ENCODE data around the gene ADAM19.

The ADAM19 gene

GRCh38 chr5:157594257-157594656 is 18.7 kb upstream of the ADAM19 start:
- TF ChIP-seq CTCF (IDR thresholded peaks at IDR 0.05) = no peak
- no peak overlapping the region for H3K27ac ChIP-seq
- no peaks in the 10 kb centered on the region for H3K9me3 ChIP-seq
- no peaks in the 10 kb centered on the region for H3K36me3 ChIP-seq
- peaks cover 5 to 7% of the 10 kb centered on the region in 2 experiments for H3K4me1 ChIP-seq (ENCODE audit: control insufficient read depth in 1 of 2, insufficient read depth in 1 of 2, low read depth in 1 of 2, low read length in 1 of 2)
- H3K4me3 ChIP-seq (ENCODE audit: low read depth in 1 of 2, low read length in 1 of 2) = no peak overlapping the region
- no peaks in the 10 kb centered on the region for H3K27me3 ChIP-seq

- peaks cover 5 to 7% of the 10 kb centered on the region in 2 experiments for H3K4me1 ChIP-seq (ENCODE audit: control insufficient read depth in 1 of 2, insufficient read depth in 1 of 2, low read depth in 1 of 2, low read length in 1 of 2)
- no peaks in the 10 kb centered on the region for H3K36me3 ChIP-seq
- H3K4me3 ChIP-seq (ENCODE audit: low read depth in 1 of 2, low read length in 1 of 2) = no peak overlapping the region
- H3K9me3 ChIP-seq = no peaks in the 10 kb centered on the region
- no peak for TF ChIP-seq CTCF (IDR thresholded peaks at IDR 0.05)
- no peak overlapping the region for H3K27ac ChIP-seq
- no peaks in the 10 kb centered on the region for H3K27me3 ChIP-seq
Observed at GRCh38 chr5:157593052-157593757, 17.6 kb upstream of the ADAM19 start.

DNA sequence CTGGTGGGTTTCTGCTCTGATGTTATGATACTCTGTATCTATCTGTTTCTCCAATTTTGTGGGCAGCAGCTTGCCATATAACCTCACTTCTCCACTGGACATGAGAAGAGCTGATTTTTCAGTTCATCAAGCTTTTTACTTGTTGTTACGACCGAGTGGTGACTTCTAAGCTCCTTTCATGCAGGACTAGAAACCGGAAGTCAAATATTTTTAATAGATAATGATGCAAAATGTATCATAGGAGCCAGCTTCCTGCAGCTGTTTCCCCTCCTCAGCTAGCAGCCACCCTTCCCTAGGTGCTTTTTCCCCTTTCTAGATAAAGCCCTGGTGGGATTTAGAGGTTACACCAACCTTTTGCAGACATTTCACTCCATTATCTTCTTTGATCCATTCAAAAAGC is 17.0 kb upstream of the ADAM19 start:
- no peak for TF ChIP-seq CTCF (IDR thresholded peaks at IDR 0.05)
- Histone ChIP-seq H3K4me1 (ENCODE audit: control insufficient read depth in 1 of 2, insufficient read depth in 1 of 2, low read depth in 1 of 2, low read length in 1 of 2) (peaks cover 5 to 7% of the 10 kb centered on the region in 2 experiments), H3K4me3 (ENCODE audit: low read depth in 1 of 2, low read length in 1 of 2) (no peak overlapping the region), H3K36me3 (no peaks in the 10 kb centered on the region), H3K9me3 (no peaks in the 10 kb centered on the region), H3K27me3 (no peaks in the 10 kb centered on the region), H3K27ac (no peak overlapping the region)

GRCh38 chr5:157590478-157590877 is 14.9 kb upstream of the ADAM19 start:
- H3K4me3 ChIP-seq (ENCODE audit: low read depth in 1 of 2, low read length in 1 of 2) = no peak overlapping the region
- no peak overlapping the region for H3K27ac ChIP-seq
- no peaks in the 10 kb centered on the region for H3K36me3 ChIP-seq
- H3K9me3 ChIP-seq = no peaks in the 10 kb centered on the region
- H3K27me3 ChIP-seq = no peaks in the 10 kb centered on the region
- no peak for TF ChIP-seq CTCF (IDR thresholded peaks at IDR 0.05)
- H3K4me1 ChIP-seq (ENCODE audit: control insufficient read depth in 1 of 2, insufficient read depth in 1 of 2, low read depth in 1 of 2, low read length in 1 of 2) = peaks cover 5 to 7% of the 10 kb centered on the region in 2 experiments

GRCh38 chr5:157584628-157585027 is 9.1 kb upstream of the ADAM19 start:
- H3K9me3 ChIP-seq = no peaks in the 10 kb centered on the region
- no peaks in the 10 kb centered on the region for H3K27me3 ChIP-seq
- TF ChIP-seq CTCF (IDR thresholded peaks at IDR 0.05) = no peak
- no peaks in the 10 kb centered on the region for H3K4me1 ChIP-seq (ENCODE audit: control insufficient read depth in 1 of 2, insufficient read depth in 1 of 2, low read depth in 1 of 2, low read length in 1 of 2)
- no peak overlapping the region for H3K27ac ChIP-seq
- no peak overlapping the region for H3K4me3 ChIP-seq (ENCODE audit: low read depth in 1 of 2, low read length in 1 of 2)
- H3K36me3 ChIP-seq = no peaks in the 10 kb centered on the region
